ENCODE measurements around the gene TEDDM1.
"Not testable (repeated sequence)": the region's sequence is repeated elsewhere in the genome, so short reads cannot be mapped to it uniquely, and the experiment has no call there.

TEDDM1 gene

GRCh38 chr1:182381962-182382819, 18.3 kb downstream of the TEDDM1 start:
- DNase-seq (ENCODE audit: low read depth in 2 of 2, low spot score in 1 of 2), result no peak

DNA sequence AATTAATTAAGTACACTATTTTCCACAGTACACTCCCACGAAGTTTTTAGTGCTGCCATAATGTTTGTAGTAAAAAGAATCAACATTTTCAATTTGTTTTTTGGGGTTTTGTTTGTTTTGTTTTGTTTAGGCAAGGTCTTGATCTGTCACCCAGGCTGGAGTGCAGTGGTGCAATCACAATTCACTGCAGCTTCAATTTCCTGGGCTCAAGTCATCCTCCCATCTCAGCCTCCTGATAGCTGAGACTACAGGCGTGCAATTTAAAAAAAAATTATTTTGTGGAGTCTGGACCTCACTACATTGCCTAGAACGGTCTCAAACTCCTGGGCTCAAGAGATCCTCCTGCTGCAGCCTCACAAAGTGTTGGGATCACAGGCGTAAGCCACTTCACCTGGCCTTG, 20.3 kb downstream of the TEDDM1 start:
- DNase-seq (ENCODE audit: low read depth in 2 of 2, low spot score in 1 of 2), result no peak

DNA sequence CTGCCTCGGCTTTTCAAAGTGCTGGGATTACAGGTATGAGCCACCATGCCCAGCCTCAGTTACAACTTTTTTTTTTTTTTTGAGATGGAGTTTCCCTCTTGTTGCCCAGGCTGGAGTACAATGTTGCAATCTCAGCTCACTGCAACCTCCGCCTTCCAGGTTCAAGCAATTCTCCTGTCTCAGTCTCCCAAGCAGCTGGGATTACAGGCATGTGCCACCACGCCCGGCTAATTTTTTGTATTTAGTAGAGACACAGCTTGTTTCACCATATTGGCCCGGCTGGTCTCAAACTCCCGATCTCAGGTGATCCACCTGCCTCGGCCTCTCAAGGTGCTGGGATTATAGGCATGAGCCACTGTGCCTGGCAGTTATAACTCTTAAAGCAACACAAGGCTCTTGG, 20.7 kb downstream of the TEDDM1 start:
- not testable (repeated sequence) for DNase-seq (ENCODE audit: low read depth in 2 of 2, low spot score in 1 of 2)

DNA sequence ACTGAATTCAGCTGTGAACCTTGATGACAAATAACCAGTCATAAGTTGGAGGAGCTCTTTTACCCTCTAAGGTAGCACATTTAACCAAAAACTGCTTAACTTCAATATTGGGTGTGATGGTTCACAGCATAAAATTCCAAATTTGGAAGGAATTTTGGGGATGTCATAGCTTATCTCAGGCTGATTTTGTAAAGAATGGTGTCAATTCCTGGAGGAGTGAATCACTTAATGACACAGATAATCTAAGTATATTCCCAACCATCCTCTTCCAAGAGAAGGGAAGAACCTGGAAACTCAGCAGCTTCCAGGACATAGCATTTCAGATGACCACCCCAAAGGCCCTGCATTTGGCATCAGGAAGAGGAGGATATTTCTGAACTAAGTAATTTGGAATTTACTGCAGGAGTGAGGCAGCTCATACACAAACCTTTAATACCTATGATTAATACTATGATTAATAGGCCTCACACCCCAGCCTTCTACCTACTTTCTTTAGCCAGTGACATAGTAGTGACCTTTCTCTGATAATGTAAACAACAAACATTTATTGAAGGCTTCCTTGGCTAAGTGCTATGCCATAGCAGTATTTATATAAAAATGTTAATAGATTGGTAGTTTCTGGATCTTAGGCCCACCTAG, 23.4 kb downstream of the TEDDM1 start:
- no peak for DNase-seq (ENCODE audit: low read depth in 2 of 2, low spot score in 1 of 2)

GRCh38 chr1:182374101-182374834, 26.2 kb downstream of the TEDDM1 start:
- no peak for DNase-seq (ENCODE audit: low read depth in 2 of 2, low spot score in 1 of 2)

GRCh38 chr1:182370532-182370931, 29.9 kb downstream of the TEDDM1 start:
- no peak for DNase-seq (ENCODE audit: low read depth in 2 of 2, low spot score in 1 of 2)

- DNase-seq (ENCODE audit: low read depth in 2 of 2, low spot score in 1 of 2), result no peak
Measured at GRCh38 chr1:182368903-182369302, 31.6 kb downstream of the TEDDM1 start.

- no peak for DNase-seq (ENCODE audit: low read depth in 2 of 2, low spot score in 1 of 2)
Measured at GRCh38 chr1:182368358-182368757, 32.1 kb downstream of the TEDDM1 start.

- no peak for DNase-seq (ENCODE audit: low read depth in 2 of 2, low spot score in 1 of 2)
Measured at GRCh38 chr1:182367926-182368325, 32.5 kb downstream of the TEDDM1 start.

- no peak for DNase-seq (ENCODE audit: low read depth in 2 of 2, low spot score in 1 of 2)
Measured at GRCh38 chr1:182366596-182366995, 33.9 kb downstream of the TEDDM1 start.

DNA sequence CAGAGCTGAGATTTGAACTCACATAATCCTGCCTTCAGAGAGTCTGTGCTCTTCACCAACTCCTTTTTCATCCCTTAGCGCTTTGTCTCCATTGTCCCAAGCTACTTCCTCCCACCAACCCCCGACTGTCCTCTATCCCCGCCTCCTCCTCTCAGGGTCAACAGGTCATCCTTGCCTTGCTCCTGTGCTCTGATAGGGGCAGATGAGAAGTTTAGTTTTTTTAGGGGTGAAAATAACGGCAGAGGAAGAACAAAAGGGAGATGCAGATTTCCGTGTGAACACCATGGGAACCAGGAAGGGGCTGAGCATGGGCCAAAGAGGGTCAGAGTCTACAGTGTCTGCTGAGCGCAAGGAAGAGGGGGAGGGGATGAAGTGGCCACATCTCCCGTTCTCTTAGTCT, 40.8 kb downstream of the TEDDM1 start:
- DNase-seq (ENCODE audit: low read depth in 2 of 2, low spot score in 1 of 2), result no peak

DNA sequence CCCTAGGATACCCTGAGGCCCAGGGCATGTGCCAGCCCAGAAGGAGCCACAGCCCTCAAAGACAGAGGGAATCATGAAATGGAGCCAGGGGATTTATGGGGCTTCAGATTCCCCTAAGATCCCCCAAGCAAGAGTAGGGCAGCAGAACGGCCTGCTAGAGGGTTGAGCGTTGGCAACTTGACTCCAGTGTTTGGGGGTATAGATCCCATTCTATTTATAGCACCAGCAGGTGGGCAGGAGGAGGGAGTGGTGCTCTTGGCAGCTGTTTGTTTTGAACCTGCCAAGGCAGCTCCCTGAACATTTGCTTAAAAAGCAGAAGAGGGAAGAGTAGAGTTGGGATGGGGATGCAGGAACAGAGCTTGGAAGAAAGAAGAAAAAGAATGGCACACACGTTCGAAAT, 42.6 kb downstream of the TEDDM1 start:
- DNase-seq (ENCODE audit: low read depth in 2 of 2, low spot score in 1 of 2), result no peak

- no peak for DNase-seq (ENCODE audit: low read depth in 2 of 2, low spot score in 1 of 2)
Measured at GRCh38 chr1:182357171-182357570, 43.3 kb downstream of the TEDDM1 start.

DNA sequence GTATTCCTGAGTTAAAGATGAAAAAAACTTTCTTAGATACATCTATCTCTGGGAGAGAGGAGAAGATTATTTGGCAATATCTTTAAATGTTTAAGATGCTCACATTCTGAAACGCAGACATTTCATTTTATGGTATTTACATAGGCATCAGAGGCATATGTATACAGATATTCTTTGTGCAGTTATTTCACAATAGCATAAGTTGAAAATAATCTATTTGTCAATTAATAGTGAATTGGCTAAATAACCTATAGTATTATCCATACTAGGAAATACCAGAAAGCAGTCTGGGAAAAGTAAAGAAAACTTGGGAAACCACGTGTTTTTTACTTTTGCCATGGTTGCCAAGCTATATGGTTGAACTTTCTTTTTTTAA, 44.8 kb downstream of the TEDDM1 start:
- no peak for DNase-seq (ENCODE audit: low read depth in 2 of 2, low spot score in 1 of 2)

DNA sequence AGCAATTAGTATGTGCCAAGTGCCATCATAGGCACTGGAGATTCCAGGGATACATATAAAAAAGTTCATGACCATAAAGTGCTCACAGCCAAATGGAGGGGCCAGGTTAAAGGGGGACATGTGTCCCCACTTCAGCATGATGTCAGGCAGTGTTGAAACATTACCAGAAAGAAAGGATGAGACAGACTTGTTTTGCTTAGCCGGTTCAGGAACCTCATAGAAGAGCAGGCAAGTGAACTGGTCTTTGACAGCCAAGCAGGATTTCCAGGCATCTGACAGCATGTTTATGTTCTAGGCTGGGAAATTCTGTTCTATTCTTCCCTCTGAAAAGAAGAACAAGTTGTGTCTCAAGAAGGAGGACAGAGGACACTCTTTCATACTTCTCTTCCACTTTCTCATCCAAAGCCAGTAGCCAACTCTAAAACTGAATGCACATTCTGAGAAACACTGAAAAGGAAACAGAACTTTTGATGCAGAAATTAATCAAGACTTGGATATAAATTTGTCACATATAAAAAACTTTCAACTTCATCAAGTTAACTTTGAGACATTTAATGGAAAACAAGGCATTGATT, 48.6 kb downstream of the TEDDM1 start:
- no peak for DNase-seq (ENCODE audit: low read depth in 2 of 2, low spot score in 1 of 2)

GRCh38 chr1:182350839-182351238, 49.6 kb downstream of the TEDDM1 start:
- no peak for DNase-seq (ENCODE audit: low read depth in 2 of 2, low spot score in 1 of 2)

DNA sequence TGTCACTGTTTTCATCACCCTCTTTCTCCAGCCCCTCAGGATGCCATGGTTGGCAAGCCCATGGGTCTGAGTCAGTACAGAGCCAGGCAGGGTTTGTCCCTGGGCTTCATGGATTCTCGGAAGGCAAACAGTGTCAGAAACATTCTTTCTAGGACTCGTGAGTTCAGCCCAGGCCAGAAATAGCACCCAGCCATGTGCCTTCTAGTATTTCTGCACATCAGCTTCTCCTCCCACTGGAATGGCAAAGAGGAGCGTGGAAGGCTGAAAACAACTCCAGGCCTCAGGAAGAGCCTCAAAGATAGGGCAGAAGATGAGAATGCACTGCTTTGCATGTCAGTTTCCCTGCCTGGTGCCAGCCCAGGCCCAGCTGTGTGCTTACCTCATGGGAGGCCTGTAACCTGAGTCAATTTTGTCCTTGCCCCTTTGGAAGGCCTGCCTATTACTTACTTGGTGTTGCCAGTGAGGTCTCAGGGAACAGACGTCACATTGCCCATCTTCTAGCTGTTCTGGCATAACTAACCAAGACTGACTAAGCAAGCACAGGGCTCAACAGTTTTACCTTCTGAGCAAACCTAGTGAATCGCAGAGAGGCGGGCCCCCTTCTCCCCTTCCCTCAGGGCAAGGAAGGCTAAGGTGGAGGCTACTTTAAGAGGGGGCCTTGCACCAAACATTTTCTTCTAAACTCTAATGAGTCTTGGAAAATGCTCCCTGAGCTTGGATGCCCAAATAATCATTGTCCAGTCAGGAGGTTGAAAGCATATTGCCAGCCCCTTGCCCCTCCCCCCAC, 51.3 kb downstream of the TEDDM1 start:
- no peak for DNase-seq (ENCODE audit: low read depth in 2 of 2, low spot score in 1 of 2)
